Measurements from ENCODE around the gene ADSS2.

The ADSS2 gene

GRCh38 chr1:244445320-244446181, 6.2 kb downstream of the ADSS2 start:
- DNase-seq: no peak

GRCh38 chr1:244444854-244445253, 6.9 kb downstream of the ADSS2 start:
- no peak for DNase-seq

DNA sequence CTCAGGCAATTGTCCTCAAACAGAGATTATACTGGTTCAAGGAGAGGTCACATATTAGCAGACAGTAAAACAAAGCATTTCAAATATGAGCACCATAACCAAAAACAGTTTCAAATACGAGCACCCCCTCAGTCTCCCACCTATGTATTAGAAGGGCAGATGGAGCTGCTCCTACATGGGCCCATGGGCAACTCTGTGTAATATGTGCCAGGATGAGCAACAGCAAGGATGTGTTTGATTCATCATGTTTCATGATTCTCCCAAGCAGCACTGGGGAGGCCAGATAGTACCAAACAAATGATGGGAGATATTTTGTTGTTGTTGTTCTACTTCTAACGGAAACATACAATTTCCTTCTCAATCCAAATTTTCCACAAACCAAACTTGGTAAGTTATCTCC, 8.9 kb downstream of the ADSS2 start:
- no peak for DNase-seq

GRCh38 chr1:244439391-244440032, 12.2 kb downstream of the ADSS2 start:
- no peak for DNase-seq

GRCh38 chr1:244437086-244437468, 14.6 kb downstream of the ADSS2 start:
- DNase-seq: peak; percentile 40

GRCh38 chr1:244436336-244437085, 15.2 kb downstream of the ADSS2 start:
- peak; percentile 42 for DNase-seq

DNA sequence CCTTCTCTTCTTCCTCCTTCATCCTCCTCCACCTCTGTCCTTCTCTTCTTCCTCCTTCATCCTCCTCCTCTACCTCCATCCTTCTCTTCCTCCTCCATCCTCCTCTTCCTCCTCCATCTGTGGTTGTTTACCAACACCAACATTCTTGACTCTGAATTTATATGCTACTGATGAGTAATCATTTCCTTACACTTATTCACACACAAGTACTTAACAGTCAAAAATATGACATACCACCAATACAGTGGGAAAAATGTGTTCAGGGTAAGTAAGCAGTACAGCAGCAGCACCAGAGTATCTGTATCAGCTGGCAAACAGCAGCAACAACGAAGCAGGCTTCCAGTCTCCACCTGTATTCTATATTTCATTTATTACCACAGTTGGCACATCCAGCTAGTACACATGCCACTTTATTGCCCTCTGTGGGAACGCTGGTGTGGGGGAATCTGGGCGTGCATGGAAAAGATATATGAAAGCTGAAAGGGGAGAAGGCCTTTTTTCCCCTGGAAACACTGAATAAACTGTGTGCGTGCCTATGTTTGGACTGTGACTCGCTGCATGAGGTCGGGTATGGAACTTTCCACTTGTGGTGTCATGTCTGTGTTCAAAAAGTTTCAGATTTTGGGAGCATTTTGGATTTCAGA, 16.0 kb downstream of the ADSS2 start:
- DNase-seq: peak; percentile 21

GRCh38 chr1:244431166-244431565, 20.5 kb downstream of the ADSS2 start:
- no peak for DNase-seq

- no peak for DNase-seq
These were observed 21.9 kb downstream of the ADSS2 start for GRCh38 chr1:244429818-244430217.

DNA sequence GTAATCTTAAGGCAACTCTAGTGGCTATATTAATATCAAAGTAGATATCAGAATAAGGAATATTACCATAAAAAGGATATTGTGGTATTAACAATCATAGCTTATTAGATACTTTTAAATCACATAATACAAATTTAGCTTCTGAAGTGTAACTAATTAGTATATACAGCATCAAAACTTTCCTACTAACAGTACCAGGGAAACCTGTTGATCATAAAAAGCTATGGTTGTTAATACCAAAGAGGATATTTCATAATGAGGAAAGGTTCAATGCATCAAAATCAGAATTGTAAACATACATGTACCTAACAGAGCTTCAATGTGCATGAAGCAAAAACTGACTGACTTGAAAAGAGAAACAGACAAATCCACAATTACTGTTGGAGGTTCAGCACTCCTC, 24.1 kb downstream of the ADSS2 start:
- no peak for DNase-seq

- DNase-seq: no peak
These were observed 26.9 kb downstream of the ADSS2 start for GRCh38 chr1:244424649-244425334.

GRCh38 chr1:244422174-244422573, 29.5 kb downstream of the ADSS2 start:
- DNase-seq: no peak

- DNase-seq: no peak
These were observed 32.7 kb downstream of the ADSS2 start for GRCh38 chr1:244419024-244419423.

DNA sequence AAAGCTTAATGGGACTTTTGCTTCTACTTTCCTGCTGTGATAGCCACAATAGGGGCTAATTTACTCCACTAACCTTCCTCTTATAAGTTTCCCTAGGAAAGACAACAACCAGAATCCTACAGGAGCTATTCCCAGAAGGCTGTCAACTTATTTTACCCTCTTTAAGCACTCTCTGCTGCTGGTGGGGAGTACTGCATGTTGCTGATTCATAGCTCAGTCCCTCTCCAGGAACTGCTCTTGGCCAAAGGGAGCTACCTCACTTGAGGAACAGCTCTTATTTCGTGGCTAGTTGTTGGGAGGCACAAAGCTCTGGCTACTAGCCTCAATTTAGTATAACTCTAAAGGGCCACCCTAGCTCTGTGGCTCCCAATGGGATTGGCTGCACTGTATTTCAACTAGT, 37.2 kb downstream of the ADSS2 start:
- DNase-seq: peak; percentile 50

DNA sequence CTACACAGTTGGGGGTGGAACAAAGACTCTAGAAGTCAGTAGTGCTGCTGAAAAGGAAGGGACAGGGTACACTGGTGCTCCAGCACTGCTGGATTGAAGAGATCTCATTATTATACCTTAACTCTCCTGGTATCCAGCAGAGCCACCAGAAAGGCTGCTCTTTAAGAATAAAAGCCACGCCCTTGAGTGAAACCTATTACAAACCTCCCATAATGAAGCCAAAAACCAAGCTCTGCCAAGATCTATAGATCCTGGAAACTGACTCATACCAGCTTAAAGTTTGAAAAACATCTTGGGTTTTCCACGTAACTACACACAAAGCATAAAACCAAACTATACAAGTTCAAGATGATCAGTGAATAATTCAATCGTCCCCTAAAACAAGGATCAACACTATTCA, 38.0 kb downstream of the ADSS2 start:
- DNase-seq: no peak

- no peak for DNase-seq
These were observed 39.5 kb downstream of the ADSS2 start for GRCh38 chr1:244412176-244412575.

GRCh38 chr1:244409701-244410100, 42.0 kb downstream of the ADSS2 start:
- no peak for DNase-seq

DNA sequence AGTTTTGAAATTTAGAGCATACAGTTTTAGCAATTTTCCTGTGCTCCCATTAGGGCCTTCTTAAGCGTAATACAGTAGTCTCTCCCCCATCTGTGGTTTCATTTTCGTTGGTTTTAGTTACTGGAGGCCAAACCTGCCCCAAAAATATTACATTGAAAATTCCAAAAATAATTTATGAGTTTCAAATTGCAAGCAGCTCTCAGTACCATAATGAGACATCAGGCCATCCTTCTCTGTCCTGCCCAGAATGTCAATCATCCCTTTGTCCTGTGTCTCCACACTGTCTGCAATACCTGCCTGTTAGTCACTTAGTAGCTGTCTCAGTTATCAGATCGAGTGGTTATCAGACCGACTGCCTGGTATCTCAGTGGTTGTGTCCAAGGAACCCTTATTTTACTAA, 45.4 kb downstream of the ADSS2 start:
- no peak for DNase-seq

DNA sequence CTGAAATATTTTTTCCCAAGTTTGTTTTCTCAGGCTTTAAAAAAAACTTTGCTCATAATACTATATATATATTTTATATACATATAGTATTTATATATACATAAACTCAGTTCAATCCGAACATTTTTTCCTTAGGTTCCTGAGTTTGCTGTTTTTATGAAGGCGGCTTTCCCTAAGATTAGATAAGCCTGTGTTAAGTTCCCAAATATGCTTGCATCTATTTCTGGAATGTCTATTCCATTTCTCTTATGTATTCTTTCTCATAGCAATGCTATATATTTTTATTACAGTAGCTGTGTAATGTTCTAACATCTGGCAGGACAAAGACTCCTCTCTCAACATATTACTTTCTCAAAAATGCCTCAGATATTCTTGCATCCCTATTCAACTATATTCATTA, 45.9 kb downstream of the ADSS2 start:
- DNase-seq: no peak

DNA sequence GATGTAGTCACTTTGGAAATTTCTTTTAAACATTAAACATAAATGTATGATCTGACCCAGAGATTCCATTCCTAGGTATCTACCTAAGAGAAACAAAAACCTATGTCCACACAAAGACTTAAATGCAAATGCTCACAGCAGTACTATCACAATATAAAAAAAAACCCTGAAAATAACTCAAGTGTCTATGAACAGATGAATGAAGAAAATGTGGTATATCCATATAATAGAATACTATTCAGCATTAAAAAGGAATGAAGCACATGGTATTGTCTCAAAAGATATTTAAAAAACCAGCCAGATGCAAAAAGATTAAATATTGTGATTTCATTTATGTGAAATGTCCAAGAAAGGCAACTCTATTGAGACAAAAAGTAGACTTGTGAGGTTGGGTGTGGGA, 48.3 kb downstream of the ADSS2 start:
- no peak for DNase-seq

- DNase-seq: no peak
These were observed 50.7 kb downstream of the ADSS2 start for GRCh38 chr1:244400974-244401373.

DNA sequence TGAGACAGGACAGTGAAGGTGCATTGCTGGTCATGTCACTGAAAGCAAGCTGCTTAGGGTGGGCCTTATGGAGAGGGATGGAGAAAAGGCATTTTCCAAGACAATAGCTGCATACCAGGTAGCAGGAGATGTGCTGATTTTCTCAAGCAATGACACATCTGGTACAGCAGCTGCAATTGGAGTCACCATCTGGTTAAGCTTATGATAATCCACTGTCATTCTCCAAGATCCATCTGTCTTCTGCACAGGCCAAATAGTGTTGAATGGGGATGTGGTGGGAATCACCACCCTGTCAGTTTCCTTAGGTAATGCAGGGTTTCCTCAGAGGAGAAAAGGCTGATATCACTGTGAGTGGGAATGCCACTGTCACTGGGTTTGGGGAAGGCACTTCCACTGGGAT, 54.6 kb downstream of the ADSS2 start:
- DNase-seq: no peak

DNA sequence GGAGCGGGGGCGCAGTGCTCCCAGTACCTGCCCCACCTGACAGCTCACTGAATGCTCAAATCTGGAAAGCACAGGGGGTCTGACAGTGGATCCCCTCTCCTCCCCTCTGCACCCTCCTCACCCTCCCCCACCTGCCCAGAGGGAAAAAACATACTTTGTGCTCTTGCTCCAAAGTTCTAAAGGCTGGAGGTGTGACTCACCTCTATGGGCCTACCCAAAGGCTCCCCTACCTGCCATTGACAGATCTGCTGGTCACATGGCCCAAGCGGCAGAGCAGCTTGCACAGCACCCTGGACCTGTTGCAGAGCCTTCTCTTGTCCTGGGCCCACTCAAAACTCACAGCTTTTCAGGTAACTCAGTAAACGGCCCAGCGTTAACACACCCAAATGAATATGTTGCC, 55.7 kb downstream of the ADSS2 start:
- no peak for DNase-seq

Data from NCI-H226 (cell line).